ENCODE measurements around the gene ZNF277. TPM values are rescaled to one million over a fixed set of nuclear protein-coding genes. Genes with fewer than 3 reads are reported as not detected.

The ZNF277 gene
- total and polyA plus RNA-seq, 4 donors = 11.9 to 47.6 (median 24.9) TPM

DNA sequence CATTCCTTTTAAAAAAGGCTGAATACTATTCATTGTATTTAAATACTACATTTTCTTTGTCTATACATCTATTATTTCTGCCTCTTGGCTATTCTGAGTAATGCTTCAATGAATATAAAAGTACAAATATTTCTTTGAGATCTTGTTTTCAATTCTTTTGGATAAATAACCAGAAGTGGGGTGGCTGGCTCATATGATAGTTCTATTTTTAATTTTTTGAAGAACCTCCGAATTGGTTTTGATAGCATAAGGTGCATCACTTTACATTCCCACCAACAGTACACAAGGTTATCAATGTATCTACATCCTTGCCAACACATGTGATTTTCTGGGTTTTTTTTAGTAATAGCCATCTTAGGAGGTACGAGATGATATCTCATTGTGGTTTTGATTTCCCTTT lies 72.5 kb downstream of the ZNF277 start:
- Histone ChIP-seq H3K4me1 (ENCODE audit: control insufficient read depth in 5 of 5, insufficient read depth in 5 of 5, low read length in 5 of 5) (peaks cover 0 to 3% (median 0%) of the 10 kb centered on the region in 5 donors), H3K27ac (ENCODE audit: low read depth in 1 of 2, low read length in 1 of 2) (no peak overlapping the region), H3K9me3 (ENCODE audit: control insufficient read depth in 4 of 4, insufficient read depth in 3 of 4, low read length in 3 of 4) (peaks cover 0 to 4% (median 0%) of the 10 kb centered on the region in 4 donors), H3K4me3 (no peak overlapping the region), H3K36me3 (ENCODE audit: control insufficient read depth in 4 of 4, insufficient read depth in 4 of 4, low read length in 4 of 4) (no peaks in the 10 kb centered on the region), H3K9ac (ENCODE audit: insufficient read depth in 1 of 2, low read length in 2 of 2) (no peak overlapping the region), H3K27me3 (ENCODE audit: control insufficient read depth in 3 of 3, insufficient read depth in 3 of 3, low read length in 2 of 3) (no peaks in the 10 kb centered on the region)
- WGBS, 2 donors = 96 to 97% methylated on average over 2 of the region's 2 CpGs
- TF ChIP-seq, protein P1, sequence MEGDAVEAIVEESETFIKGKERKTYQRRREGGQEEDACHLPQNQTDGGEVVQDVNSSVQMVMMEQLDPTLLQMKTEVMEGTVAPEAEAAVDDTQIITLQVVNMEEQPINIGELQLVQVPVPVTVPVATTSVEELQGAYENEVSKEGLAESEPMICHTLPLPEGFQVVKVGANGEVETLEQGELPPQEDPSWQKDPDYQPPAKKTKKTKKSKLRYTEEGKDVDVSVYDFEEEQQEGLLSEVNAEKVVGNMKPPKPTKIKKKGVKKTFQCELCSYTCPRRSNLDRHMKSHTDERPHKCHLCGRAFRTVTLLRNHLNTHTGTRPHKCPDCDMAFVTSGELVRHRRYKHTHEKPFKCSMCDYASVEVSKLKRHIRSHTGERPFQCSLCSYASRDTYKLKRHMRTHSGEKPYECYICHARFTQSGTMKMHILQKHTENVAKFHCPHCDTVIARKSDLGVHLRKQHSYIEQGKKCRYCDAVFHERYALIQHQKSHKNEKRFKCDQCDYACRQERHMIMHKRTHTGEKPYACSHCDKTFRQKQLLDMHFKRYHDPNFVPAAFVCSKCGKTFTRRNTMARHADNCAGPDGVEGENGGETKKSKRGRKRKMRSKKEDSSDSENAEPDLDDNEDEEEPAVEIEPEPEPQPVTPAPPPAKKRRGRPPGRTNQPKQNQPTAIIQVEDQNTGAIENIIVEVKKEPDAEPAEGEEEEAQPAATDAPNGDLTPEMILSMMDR (IDR thresholded peaks at IDR 0.05; ENCODE audit: control extremely low read depth, extremely low read depth) = no peak
- DNase-seq = no peak
- ATAC-seq (ENCODE audit: insufficient read depth, low FRiP score) = no peak

DNA sequence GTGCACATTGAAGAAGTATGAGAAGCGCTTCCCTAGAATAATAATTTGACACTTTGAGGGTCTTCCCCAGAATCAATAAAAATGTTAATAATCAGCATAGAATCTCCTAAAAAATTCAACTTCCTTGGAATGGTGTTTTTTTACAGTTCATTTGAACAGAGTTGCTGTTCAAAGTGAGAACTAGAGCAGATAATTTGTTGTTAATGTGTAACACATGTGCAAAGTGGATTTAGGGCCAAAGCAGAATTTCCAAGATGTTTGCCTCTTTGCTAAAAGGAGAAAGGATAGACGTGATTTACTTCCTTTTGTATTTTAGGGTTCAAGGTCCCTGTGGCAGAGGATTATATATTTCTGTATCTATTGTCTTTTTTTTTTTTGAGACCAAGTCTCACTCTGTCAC lies 73.8 kb downstream of the ZNF277 start:
- H3K36me3 ChIP-seq (ENCODE audit: control insufficient read depth in 4 of 4, insufficient read depth in 4 of 4, low read length in 4 of 4) = no peaks in the 10 kb centered on the region
- DNase-seq = no peak
- H3K9me3 ChIP-seq (ENCODE audit: control insufficient read depth in 4 of 4, insufficient read depth in 3 of 4, low read length in 3 of 4) = peaks cover 0 to 4% (median 0%) of the 10 kb centered on the region in 4 donors
- ATAC-seq (ENCODE audit: insufficient read depth, low FRiP score) = no peak
- H3K4me3 ChIP-seq = no peak overlapping the region
- TF ChIP-seq, protein P1 (IDR thresholded peaks at IDR 0.05; ENCODE audit: control extremely low read depth, extremely low read depth) = no peak
- H3K27ac ChIP-seq (ENCODE audit: low read depth in 1 of 2, low read length in 1 of 2) = no peak overlapping the region
- no peaks in the 10 kb centered on the region for H3K27me3 ChIP-seq (ENCODE audit: control insufficient read depth in 3 of 3, insufficient read depth in 3 of 3, low read length in 2 of 3)
- no peak overlapping the region for H3K9ac ChIP-seq (ENCODE audit: insufficient read depth in 1 of 2, low read length in 2 of 2)
- 84 to 85% methylated on average over 2 of the region's 2 CpGs for WGBS, 2 donors
- H3K4me1 ChIP-seq (ENCODE audit: control insufficient read depth in 5 of 5, insufficient read depth in 5 of 5, low read length in 5 of 5) = peaks cover 0 to 3% (median 0%) of the 10 kb centered on the region in 5 donors

DNA sequence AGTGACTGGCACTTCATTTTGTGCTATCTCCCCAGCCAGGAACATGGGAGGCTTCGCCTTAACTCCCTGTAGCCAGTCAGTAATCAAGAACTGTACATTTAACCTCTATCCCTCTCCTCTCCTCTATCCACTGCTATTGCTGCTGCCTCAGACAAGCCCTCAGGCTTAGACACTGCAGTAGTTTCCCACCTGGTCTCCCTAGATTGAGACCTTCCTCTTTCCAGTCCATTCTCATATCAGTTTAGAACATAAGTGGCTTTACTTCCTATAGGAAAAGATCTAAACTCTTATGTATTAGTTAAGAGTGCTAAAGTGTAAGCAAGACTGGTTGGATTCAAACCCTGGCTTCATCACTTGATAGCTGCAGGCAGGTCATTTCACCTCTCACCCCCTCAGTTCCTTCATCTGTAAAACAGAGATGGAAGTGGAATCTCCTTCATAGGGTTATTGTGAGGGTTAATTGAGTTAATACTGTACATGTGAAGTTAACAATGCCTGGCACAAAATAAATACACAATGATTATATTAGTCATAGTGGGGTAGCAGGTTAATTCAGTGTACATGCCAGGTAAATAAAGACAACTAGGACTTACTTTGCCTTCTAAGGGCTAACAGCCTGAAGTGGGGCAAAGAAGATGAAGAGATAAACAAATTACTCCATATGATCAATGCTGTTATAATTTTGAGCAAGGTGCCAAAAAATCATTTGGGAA lies 76.1 kb downstream of the ZNF277 start:
- peaks cover 0 to 16% (median 3%) of the 10 kb centered on the region in 5 donors for H3K4me1 ChIP-seq (ENCODE audit: control insufficient read depth in 5 of 5, insufficient read depth in 5 of 5, low read length in 5 of 5)
- H3K9me3 ChIP-seq (ENCODE audit: control insufficient read depth in 4 of 4, insufficient read depth in 3 of 4, low read length in 3 of 4) = peaks cover 0 to 4% (median 0%) of the 10 kb centered on the region in 4 donors
- H3K4me3 ChIP-seq = no peak overlapping the region
- H3K27ac ChIP-seq (ENCODE audit: low read depth in 1 of 2, low read length in 1 of 2) = no peak overlapping the region
- DNase-seq = no peak
- H3K9ac ChIP-seq (ENCODE audit: insufficient read depth in 1 of 2, low read length in 2 of 2) = no peak overlapping the region
- H3K36me3 ChIP-seq (ENCODE audit: control insufficient read depth in 4 of 4, insufficient read depth in 4 of 4, low read length in 4 of 4) = no peaks in the 10 kb centered on the region
- TF ChIP-seq, protein P1 (IDR thresholded peaks at IDR 0.05; ENCODE audit: control extremely low read depth, extremely low read depth) = no peak
- ATAC-seq (ENCODE audit: insufficient read depth, low FRiP score) = no peak
- 93 to 100% methylated on average over 1 of the region's 1 CpG for WGBS, 2 donors
- no peaks in the 10 kb centered on the region for H3K27me3 ChIP-seq (ENCODE audit: control insufficient read depth in 3 of 3, insufficient read depth in 3 of 3, low read length in 2 of 3)

Data from lung (tissue), 12 donors.